ENCODE data around the gene MIA3. TPM values are rescaled to one million over a fixed set of nuclear protein-coding genes. Genes with fewer than 3 reads are reported as not detected.
A peak's percentile ranks its signal among the peaks of the same experiment; 100 is the strongest.

MIA3 gene
- total and polyA plus RNA-seq, 9 of the 15 experiments (the other 6 are each of a cell fraction or from before 2014, with no cell fraction given): 21.6 to 89.4 (median 40.8) TPM

DNA sequence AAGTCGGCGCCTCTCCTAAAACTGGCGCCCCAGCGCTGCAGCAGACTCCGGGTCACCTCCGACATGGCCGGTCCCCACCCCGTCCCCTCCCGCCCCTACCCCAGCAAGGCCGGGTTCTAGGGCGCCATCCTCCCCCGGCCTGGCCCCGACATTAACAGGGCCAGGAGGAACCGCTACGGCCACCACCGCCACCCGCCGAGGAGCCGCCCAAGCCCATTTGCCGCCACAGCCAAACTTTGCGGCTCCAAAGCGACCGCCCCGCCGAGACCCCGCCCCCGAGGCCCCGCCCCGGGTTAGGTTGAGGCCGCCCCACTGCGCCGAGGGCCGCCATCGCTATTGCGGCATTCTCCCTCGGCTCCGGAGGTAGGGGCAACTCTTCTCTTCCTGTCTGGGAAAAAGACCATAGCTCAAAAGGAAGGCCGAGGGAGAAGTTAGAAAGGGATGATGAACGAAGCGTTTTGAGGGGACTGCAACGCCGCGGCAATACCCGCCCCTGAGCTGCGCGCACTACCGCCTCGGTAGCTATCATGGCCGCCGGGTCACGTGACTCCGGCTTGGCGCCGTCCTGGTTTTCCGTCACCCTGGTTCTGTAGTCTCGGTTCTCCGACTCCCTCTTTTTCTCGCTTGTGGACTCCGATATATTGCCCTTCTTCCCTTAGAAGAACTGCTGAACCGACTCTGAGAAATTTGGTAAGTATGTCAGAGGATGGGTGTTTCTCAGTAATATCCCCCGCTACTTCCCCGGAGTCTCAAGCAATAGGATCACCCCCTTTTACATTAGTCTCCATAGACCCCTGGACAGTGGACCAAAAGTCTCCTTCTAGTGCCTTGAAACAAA is 94.6 kb downstream of the MIA3 start, which contains the start of the genes AIDA and BROX (continued):
- no peak for TF ChIP-seq PBX2 (CRISPR knock-in tag; IDR thresholded peaks at IDR 0.05; ENCODE audit: low read depth)
- no peak for TF ChIP-seq PBX2 (tag; conservative IDR thresholded peaks at IDR 0.05; ENCODE audit: low read depth)
- TF ChIP-seq HDAC2 (IDR thresholded peaks at IDR 0.05): no peak
- no peak for TF ChIP-seq PHF21A (IDR thresholded peaks at IDR 0.05; ENCODE audit: borderline replicate concordance, low read depth)
- TF ChIP-seq, protein P1, sequence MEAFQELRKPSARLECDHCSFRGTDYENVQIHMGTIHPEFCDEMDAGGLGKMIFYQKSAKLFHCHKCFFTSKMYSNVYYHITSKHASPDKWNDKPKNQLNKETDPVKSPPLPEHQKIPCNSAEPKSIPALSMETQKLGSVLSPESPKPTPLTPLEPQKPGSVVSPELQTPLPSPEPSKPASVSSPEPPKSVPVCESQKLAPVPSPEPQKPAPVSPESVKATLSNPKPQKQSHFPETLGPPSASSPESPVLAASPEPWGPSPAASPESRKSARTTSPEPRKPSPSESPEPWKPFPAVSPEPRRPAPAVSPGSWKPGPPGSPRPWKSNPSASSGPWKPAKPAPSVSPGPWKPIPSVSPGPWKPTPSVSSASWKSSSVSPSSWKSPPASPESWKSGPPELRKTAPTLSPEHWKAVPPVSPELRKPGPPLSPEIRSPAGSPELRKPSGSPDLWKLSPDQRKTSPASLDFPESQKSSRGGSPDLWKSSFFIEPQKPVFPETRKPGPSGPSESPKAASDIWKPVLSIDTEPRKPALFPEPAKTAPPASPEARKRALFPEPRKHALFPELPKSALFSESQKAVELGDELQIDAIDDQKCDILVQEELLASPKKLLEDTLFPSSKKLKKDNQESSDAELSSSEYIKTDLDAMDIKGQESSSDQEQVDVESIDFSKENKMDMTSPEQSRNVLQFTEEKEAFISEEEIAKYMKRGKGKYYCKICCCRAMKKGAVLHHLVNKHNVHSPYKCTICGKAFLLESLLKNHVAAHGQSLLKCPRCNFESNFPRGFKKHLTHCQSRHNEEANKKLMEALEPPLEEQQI (IDR thresholded peaks at IDR 0.05): no peak
- TF ChIP-seq TFAM (CRISPR knock-in tag; conservative IDR thresholded peaks at IDR 0.05): no peak
- TF ChIP-seq CEBPB (tag; IDR thresholded peaks at IDR 0.05): peak; percentile 46; the same call in 1 of the 2 replicates
- no peak for TF ChIP-seq ARID3A (IDR thresholded peaks at IDR 0.05; ENCODE audit: borderline replicate concordance, low read depth, low read length)
- no peak for TF ChIP-seq TEAD2 (tag; IDR thresholded peaks at IDR 0.05)
- TF ChIP-seq SNRNP70 (optimal IDR thresholded peaks at IDR 0.05; ENCODE audit: low read depth, low read length): no peak
- TF ChIP-seq ZNF507 (tag; conservative IDR thresholded peaks at IDR 0.05): no peak
- no peak for TF ChIP-seq ZNF695 (CRISPR knock-in tag; IDR thresholded peaks at IDR 0.05)
- peak; percentile 57; the same call in 1 of the 2 replicates for TF ChIP-seq THAP12 (CRISPR knock-in tag; IDR thresholded peaks at IDR 0.05)
- TF ChIP-seq CGGBP1 (CRISPR knock-in tag; IDR thresholded peaks at IDR 0.05): peak; percentile 67; the same call in 1 of the 2 replicates
- TF ChIP-seq ZNF445 (CRISPR knock-in tag; IDR thresholded peaks at IDR 0.05; ENCODE audit: low read depth): no peak; the same call in 1 of the 2 replicates
- no peak for TF ChIP-seq RBM34 (IDR thresholded peaks at IDR 0.05; ENCODE audit: borderline replicate concordance, insufficient read depth, low read length)
- peak; percentile 80; the same call in 1 of the 2 replicates for TF ChIP-seq KLF6 (CRISPR knock-in tag; IDR thresholded peaks at IDR 0.05; ENCODE audit: borderline replicate concordance)
- no peak for TF ChIP-seq SRSF3 (IDR thresholded peaks at IDR 0.05; ENCODE audit: insufficient read depth, low read length)
